ELR (cell line): ENCODE data around the gene LRRC10B.
A peak's percentile ranks its signal among the peaks of the same experiment; 100 is the strongest.

Source experiments
- DNase-seq: peaks from one replicate; pipeline ENCODE4 v3.0.0-alpha.2; 2015; ENCODE audit warnings: low read depth

LRRC10B gene

DNA sequence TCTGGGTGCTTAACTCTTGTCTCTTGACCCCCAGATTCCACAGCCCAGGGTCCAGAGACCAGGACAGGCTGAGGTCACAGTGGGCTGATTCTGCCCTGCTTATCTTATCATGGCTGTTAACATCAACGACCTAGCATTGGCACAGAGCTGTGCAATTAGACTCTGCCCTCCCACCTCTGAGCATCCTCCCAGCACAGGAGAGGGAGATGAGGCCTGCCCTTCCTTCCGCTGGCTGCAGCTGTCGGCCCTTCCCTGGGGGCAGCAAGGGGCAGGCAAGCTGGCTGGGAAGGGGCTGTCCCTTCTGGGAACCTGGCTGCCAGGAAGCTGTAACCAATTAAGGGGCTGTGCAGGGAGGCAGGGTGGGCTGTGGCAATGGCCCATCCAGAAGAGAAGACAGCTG is 22.5 kb downstream of the LRRC10B start:
- no peak for DNase-seq

DNA sequence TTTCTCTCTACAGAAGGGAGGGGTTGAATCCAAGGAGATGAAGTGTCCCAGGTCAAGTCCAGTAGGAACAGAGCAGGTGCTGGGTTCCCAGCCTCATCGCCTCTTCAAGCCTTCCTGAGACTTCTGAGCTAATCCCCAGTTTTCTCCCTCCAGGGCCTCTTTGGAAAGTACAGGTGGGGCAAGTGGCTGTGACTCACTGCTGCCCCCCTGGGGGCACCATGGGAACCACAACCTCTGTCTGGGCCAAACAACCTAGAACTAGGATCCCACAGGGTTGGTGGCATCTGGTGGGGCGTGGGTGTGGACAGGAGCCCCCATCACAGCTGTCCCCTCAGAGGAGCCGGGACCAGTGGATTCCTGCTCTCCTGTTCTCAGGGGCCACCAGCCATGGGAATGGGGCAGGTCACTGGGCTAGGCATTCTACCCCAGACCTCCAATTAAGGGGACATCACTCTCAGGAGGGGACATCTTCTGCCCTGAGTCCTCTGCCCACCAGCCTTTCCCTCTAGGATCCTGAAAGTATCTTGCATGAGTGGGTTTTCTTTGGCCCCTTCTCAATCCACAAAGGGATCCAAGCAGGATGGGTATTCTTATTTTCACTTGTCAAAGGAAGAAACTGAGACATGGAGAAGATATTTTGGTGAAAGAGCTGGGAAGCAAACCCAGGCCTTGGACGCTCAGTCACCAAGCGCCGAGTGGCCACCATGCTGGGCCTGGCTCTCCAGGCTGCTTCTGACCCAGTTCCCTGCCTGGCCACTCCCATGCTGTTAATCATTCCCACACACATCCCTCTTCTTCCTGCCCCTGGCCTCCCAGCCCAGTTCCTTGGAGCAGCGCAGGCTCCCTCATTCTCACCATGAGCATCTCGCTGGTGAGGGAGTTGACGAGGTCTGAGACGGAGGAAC is 23.8 kb downstream of the LRRC10B start:
- peak; percentile 45 for DNase-seq

DNA sequence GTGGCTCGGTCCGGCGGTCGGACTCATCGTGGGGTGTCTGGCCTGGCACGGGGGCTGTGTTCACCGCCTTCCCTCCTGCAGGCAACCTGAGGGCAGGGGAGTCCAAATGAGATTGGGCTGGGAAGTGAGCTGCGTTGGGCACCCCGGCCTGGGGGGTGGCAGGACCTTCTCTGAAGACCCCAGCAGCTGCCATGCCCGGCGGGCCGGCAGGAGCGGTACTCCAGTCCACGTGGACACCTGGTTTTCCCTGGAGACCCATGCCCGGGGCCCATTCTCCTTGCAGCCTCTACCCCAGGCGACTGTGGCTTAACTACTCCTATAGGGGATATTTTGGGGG is 24.5 kb downstream of the LRRC10B start:
- DNase-seq, result no peak

DNA sequence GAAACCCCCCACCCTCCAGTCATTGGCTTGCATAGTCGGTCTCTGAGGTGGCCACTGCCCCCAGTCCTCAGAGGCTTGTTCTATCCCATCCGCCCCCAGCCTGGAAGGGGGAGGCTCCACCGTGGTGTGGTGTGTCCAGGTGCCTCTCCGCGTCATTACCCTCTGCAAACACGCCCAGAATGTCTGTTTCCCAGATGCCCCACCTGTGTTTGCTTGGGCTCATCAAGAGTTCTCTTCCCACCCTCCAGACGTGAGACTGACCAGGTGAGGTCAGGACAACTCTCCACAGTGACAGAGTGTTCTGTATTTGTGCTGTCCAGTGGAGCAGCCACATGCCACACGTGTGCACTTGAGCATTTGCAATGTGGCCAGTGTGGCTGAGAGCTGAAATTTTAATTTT is 24.9 kb downstream of the LRRC10B start:
- DNase-seq, result no peak

DNA sequence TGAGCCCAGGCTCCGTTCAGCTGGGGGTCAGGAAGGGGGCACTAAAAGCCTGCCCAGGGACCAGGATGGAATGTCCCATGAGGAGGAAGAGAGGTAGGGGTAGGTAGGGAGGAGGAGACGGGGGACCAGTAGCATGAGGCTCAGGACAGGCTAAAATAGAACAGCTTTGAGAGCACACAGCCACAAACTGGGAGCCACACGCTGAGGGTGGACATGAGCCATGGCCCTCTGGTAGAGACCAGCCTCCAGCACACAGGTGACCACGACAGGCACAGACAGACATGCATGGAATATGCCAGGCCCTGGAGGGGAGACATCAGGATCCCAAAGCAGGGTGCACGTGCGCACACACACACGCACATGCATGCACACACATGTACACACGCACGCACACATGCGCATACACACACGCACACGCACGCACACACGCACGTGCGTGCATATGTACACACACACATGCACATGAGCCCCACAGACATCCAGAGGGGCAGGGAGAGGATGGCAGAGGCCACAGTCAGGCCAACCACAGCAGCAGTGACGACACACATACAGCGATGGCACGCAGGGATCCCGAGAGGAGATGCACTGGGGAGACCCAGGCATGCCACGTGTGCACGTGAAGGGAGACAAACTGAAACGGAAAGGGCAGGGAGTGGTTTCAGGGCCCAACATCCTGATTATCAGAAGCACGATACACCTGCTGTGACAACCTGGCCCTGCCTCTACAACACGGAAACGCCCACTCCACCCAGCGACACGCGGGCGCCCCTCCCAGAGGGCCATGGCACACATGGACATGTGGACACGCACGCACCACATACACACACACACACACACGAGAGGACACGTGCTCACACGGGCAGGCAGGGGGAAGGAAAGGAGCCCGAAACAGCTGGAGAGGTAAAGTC is 25.7 kb downstream of the LRRC10B start:
- no peak for DNase-seq

DNA sequence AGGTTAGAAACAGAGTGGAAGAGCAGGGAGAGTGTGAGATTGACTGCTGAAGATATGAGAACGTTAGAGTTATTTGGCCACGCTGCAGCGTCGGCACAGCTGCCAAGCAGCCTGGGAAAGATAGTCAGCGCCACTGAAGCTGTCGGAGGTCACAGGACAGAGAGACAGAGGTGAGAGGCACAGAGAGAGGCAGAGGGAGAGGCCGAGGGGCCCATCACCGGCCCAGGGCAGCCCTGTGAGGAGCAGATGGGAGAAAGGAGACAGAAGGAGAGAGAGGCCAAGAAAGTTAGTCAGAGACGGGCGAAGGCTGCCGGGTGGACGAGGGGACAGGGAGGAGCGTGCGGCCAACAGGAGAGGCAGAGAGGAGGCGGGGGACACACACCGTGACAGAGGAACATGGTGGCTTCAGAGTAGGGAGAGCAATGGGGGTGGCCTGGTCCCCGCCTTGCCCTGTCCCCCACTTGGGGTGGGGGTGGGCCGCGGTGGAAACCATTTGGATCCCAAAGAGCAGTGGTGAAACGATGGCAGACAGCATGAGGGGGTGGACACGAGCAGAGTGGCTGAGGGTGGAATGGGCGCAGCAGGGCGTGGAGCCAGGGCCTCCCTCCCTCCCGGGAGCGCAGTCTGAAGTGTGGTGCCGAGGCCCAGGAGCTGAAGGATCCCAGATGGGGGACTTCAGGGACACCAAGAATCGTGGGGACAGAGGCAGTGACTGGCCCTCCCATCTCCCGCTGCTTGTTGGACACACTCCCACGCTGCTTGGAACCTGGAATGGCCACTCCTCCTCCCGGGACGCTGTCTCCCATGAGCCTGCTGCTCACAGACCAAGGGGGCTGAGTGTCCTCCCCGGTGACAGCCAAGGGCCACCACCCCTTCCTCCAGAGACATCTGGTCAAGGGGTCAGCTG is 26.6 kb downstream of the LRRC10B start:
- DNase-seq, result no peak

DNA sequence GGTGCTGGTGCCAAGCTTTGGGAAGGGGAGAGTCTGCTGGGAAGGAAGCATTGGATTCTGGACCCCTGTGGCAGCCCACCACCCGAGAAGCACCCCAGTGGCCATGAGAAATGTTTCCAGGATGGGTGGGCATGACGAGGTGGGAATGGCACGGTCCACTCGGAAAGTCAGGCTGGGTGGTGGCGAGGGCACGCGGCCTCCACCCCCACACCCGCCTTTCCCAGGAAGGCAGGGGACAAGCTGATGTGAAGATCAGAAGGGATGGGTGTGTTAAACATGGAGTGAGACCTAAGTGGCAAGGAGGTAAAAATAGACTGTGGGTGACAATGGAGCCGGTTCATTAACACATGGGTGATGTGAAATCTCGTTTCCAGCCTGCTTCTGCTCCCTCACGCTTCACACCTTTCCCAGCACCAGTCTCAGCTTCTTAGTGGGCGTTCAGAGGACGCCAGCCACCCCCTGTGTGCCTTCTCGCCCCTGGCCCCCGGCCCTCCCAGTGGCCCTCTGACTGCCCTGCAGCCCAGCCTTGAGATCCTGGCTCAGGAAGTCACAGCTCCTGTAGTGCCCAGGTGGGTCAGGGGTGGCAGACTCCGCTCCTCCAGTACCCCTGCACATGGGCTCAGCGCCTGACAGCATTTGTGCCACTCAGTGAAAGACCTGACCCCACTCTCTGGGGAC is 27.6 kb downstream of the LRRC10B start:
- DNase-seq, result no peak

DNA sequence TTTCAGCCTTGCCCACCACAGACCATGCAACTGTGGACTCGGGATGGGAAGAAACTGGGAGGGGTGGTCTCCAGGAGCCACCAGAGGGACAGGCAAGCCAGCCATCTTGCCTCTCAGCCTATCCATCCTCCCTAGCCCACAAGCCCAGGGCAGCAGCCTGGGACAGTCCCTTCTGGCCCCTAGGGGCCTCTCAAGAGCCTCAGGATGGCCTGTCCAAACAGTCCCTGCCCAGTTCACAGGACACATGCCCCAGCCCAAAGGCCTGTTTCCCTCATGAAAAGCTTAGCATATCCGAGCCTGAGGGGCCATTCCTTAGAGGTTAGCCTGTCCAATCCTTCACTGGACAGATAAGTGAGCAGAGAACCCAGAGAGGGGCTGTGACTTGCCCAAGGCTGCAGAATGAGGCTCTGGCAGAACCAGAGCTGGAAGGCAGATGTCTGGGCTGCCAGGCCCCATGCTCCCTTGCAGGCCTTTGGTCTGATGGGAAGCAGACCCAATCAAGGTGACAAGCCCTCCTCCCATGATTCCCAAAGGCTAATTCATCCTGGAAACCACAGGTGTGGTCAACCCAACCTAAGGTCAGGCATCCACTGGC is 28.2 kb downstream of the LRRC10B start:
- no peak for DNase-seq

DNA sequence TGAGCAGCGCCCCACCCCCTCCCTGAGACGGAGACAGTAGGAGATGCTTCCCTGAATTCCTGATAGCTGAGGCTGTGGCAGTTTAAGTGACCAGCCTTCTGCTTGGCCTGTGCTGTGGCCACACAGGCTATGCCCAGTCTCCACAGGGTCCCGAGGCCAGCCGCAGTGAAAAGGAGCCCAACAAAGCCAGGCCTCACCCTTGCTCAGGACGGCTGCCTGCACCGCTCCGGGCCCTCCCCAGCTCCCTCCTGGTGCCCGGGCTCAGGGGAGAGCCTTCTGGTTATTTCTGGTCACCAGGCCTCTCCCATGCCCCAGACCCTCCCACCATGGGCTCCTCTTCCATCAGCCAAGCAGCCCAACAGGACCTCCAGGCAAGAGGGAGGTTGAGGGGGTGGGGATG is 28.8 kb downstream of the LRRC10B start:
- DNase-seq, result no peak

DNA sequence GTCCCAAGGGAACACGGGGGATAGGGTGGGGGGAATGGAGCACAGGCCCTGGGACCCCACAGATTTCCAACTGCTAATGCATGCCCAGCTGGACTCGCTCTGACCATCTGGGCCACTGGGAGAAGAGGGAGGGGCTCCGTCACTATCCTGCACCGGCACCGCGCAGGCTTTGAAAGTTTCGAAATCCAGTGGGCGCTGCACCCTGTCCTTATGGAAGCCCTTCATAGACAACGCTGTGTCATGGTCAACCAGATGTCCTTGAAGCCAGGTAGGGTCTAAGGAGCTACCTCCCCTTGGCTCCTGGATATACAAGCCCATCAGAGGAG is 30.1 kb downstream of the LRRC10B start:
- DNase-seq, result no peak

DNA sequence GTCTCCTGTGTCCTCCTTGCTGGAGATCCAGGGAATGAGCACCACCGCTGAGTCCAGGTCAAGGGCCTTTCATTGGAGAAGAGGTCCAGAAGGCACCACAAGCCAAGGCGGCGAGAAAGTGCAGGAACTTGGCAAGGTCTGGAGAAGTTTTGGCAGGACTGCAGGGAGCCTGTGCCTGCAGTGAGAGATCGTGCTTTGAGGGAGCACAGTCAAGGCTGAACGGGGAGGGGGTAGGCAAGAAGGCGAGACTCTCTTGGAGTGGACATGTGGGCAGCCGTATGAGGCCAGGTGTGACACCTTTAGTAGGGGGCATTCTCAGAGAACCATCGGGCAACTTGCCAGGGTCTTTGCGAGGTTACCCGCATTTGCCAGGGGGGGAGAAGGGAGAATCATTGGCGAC is 30.5 kb downstream of the LRRC10B start:
- DNase-seq, result no peak

DNA sequence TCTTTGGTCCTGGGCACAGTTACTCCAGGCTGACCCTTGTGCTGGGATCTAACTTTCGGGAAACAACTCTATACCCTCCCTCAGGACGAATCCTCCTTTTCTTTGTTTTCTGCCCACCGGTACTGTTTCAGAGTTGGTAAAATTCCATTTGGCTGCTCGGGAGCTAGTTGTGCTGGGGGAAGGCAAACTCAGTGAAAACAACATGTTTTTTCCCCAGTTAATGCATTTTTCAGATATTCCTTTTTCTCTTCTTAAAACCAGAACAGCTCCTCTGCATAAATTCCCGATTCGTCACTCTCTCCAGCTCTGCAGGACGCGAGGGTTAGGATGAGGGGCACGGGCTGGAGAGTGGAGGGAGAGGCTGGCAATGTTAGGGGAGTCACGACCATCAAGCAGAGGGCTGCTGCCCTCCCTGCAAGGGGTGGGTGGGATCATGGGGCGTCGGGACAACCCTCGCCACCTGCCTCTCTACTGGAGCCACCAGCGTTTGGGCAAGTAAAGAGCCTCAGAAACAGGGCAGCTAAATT is 31.3 kb downstream of the LRRC10B start:
- DNase-seq, result no peak

DNA sequence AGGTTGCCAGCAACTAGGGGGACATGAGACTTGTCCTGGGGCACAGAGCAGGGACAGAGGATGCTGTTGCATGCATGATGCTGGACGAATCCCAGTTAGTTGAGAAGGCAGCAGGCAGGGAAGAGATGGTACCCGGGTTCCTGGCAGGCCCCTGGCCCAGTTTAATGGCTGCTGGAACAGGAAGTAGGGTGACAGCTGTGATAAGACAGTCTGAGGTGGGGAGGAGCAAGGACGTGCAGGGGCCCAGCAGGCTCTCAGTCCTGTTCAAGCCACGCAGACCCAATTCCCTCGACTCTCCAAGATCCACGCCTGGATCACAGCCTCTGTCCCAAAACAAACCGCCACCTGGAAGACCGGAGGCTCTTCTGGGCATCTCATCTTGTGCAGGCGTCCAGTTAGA is 32.0 kb downstream of the LRRC10B start:
- DNase-seq, result no peak

DNA sequence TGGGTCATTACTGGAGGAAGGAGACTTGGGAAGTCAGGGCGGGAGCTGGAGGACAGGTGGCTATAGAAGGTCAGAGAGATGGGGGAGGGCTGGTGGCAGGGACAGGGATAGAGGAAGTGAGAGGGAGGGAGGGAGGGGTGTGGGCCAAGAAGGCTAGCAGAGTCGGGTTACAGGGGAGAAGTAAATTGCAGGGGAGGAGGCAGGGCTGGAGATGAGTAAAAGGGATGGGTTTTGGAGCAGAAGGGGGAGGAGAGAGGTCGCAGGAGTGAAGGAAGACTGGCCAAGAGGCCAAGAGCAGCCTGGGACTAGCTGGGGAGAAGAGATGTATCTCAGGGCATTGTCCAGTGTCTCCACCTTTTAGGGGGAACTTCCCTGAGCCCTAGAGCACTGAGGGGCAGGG is 33.0 kb downstream of the LRRC10B start:
- no peak for DNase-seq

DNA sequence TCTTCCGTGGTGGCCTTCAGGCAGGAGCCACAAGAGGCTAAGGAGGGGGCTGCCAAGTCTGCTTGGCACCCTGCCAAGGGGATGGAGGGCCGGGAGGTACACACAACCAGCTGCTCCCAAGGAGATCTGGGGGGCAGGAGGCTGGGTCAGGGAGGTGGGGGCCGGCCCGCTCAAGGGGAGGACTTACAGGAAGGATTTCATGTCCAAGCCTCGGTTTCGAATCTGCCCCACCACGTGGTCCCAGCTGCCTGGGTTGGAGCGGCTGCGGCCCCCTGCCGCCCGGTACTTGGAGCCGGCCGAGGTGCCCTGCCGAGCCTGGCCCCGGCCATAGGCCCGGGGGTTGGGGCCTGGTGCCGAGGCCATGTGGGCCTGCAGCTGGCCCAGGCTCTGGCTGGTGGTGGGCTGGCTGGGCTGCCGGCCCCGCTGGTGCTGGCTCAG is 33.5 kb downstream of the LRRC10B start:
- DNase-seq, result no peak

DNA sequence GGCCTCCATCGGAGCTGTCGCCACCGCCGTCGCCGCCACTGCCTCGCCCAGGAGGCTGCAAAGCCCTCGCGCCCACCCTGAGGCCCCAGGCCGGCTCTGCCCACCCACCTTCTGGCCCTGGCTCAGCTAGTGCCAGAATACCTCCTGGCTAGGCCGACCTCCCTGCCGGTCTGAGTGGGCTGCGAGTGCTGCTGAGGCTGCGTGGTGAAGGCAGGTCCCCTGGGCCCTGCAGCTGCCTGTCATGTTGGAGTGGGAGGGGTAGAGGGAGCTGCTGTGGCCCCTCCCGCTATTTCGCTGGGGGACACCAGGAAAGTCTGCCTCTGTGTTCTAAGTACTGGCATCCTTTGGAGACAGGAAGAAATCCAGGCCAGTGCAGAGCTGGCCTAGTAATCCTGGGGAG is 34.2 kb downstream of the LRRC10B start:
- DNase-seq, result no peak

DNA sequence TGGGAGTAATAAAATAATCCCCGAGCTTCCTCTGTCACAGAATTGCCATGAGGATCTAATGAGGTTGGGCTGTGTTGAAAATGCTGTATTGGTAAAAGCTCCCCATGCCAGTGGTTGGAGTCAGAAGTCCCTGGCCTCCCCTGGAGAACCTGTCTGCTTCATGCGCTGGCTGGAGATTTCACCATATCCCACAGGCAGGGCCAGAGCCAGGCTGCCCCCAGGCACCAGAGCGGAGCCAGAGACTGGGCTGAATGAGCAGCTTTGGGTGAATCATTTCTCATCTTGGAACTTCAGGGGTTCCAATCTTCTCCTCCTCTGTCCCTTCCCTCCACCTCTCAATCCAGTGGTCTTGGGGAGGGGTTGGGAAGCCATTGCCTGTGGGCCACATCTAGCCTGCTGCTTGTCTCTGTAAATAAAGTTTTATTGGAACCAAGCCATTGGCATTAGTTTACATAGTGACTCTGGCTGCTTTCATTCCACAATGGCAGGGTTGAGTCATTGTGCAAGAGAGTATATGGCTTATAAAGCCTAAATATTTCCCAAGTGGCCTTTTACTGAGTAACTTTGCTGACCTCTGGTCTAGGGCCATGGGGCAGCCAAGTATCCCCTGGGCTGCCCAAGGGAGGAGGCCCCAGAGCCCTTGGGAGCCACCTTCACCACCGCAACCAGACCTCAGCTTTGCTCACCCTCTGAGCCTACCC is 35.2 kb downstream of the LRRC10B start:
- peak; percentile 55 for DNase-seq

DNA sequence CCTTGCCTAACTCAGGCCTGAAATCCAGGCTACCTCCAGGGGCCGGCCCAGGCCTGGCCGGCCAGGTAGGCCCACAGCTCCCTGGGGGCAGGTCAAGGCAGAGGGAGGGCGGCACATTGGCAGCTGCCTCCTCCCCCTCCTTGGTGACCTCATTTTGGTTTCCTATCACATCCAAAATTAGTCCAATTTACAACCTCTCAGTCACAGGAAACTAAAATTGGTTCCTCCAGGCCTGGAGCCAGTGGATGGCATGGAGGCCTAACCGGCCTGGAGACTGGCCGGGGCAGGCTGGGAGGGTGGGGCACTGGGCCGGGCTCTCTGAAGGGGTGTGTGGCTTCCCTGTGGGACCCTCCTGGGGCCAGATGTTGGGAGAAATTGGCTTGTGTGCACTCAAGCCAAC is 35.9 kb downstream of the LRRC10B start:
- DNase-seq, result no peak

DNA sequence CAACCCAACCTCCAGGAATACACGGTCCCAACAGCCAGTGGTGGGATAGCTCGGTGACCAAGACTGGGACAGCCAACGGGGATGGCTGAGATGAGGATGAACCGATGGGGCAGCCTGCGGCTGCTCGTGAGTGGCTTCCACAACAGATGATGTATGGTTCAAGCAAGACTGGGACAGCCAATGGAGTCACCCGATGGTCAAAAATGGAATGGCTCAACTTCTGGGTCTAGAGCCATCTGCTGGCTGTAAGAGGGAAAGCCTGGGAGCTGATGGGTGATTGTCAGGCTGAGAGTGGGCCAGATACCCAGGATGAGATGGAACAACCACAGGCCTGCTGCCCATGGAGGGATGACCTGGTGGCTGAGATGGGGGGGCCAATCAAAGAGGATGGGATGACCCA is 36.8 kb downstream of the LRRC10B start:
- DNase-seq, result peak; percentile 50

DNA sequence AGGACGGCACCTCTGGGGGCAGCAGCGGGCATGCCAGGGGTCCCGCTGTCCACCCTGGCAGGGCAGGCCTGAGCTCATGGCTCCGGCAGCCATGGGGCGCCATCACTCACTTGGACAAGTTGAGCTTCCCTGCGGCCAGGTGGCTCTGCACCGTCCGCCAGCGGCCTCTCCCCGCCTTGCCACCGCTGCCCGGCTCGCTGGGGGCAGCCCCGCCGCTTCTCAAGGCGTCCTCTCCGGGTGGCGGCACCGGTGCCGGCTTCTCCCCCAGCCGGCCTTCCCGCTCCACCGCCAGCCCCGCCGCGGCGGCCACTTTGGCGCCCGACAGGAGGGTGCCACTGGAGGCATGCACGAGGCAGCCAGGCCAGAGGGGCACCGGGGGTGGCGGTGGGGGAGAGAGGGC is 37.4 kb downstream of the LRRC10B start:
- no peak for DNase-seq
